GM21528 (cell line): ENCODE data around the gene ALPK3.

Source experiments
- ATAC-seq: cut with Tn5 transposase; IDR thresholded peaks from one replicate; pipeline ENCODE4 v1.9.1; 2021; ENCODE audit warnings: mild to moderate bottlenecking, moderate library complexity; ENCODE audit not compliant: unreplicated experiment, low FRiP score

ALPK3 gene, protein sequence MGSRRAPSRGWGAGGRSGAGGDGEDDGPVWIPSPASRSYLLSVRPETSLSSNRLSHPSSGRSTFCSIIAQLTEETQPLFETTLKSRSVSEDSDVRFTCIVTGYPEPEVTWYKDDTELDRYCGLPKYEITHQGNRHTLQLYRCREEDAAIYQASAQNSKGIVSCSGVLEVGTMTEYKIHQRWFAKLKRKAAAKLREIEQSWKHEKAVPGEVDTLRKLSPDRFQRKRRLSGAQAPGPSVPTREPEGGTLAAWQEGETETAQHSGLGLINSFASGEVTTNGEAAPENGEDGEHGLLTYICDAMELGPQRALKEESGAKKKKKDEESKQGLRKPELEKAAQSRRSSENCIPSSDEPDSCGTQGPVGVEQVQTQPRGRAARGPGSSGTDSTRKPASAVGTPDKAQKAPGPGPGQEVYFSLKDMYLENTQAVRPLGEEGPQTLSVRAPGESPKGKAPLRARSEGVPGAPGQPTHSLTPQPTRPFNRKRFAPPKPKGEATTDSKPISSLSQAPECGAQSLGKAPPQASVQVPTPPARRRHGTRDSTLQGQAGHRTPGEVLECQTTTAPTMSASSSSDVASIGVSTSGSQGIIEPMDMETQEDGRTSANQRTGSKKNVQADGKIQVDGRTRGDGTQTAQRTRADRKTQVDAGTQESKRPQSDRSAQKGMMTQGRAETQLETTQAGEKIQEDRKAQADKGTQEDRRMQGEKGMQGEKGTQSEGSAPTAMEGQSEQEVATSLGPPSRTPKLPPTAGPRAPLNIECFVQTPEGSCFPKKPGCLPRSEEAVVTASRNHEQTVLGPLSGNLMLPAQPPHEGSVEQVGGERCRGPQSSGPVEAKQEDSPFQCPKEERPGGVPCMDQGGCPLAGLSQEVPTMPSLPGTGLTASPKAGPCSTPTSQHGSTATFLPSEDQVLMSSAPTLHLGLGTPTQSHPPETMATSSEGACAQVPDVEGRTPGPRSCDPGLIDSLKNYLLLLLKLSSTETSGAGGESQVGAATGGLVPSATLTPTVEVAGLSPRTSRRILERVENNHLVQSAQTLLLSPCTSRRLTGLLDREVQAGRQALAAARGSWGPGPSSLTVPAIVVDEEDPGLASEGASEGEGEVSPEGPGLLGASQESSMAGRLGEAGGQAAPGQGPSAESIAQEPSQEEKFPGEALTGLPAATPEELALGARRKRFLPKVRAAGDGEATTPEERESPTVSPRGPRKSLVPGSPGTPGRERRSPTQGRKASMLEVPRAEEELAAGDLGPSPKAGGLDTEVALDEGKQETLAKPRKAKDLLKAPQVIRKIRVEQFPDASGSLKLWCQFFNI (N-terminal part only)

GRCh38 chr15:84816694-84817465, at the start of gene ALPK3:
Gene ALPK3 (plus strand): TSS chr15:84817356. CDS start chr15:84817453, 97 bp downstream.
- no peak for ATAC-seq

DNA sequence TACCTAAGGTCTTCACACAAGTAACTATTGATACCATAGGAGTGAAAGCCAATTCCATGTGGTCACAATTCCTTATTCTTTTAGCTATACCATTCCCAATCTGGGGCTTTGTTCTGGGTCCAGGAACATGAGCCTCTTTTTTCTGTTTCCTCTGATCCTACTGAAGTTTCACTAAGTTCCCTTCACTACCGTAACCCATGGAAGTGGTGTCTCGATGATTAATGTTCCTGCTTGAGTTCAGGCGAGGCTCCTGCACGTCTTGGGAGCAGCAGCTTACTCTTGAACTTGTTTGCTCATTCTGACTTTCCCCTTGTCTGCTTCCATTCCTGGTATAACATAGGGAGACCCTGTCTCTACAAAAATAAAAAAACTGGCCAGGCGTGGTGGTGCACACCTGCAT, 45.1 kb upstream of the ALPK3 start:
- no peak for ATAC-seq

GRCh38 chr15:84772467-84772866, 44.7 kb upstream of the ALPK3 start:
- no peak for ATAC-seq

DNA sequence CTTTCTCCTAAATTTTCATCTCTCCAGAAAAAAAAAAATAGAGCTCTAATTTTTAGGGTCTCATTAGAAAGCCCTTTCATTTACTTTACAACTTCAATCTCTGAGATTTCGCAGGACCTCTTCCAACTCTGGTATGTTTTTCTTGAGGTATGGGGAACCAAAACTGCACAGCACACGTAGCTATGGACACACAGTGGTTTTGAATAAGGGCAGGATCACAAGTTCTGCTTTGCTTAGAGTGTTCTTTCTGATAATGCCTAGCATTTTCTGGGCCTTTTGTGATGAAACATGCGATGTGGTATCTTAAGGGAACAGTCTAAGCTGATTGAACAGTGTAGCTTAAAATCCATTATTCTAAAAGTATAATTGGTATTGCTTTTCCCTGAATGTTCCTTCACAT, 43.4 kb upstream of the ALPK3 start:
- no peak for ATAC-seq

DNA sequence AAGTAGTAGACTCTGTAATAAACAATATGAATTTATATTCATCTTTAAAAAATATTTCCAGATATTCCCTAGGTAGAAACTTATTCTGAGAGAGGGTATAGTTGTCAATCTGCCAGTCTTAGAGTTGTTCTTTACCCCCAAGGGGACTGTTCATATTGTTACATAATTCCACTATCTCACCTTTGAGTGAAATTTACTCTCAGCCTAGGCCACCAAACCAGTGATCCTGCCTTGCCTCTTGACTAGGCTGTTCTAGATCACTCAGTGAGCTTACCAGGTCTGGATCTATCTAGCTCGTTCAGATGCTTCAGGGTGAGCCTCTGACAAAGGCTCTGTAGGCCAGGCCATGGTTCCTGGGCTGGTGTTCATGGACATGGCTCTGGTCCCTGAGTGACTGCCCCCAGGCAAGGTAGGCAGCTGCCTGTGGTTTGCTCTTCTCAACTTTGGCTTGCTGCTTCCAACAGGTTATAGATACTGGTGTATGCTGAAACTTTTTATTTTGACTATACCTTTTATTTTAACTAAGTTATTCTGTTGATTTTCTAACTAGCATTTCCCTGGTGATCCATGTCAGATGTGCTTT, 41.2 kb upstream of the ALPK3 start:
- ATAC-seq, result no peak

GRCh38 chr15:84778194-84778593, 39.0 kb upstream of the ALPK3 start:
- ATAC-seq, result no peak

DNA sequence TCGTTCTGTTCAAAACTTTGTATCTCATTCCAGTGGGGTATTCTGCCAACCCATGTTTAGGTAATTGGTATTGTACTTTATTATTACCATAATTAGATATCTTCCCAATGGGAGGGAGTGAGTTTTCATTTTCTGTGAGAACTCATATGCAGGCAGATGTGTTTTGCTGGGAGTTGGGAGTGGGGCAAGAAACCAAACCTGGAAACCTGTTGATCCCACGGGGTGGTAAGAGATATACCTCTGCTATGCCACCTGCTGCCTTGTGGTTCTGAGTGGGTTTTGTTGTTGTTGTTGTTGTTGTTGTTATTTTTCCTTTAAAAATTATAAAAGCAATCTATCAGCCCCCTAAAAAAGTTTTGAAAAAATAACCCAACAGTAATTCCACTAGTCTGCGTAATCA, 36.7 kb upstream of the ALPK3 start:
- no peak for ATAC-seq

- no peak for ATAC-seq
These were observed 35.7 kb upstream of the ALPK3 start for GRCh38 chr15:84781495-84781894.

DNA sequence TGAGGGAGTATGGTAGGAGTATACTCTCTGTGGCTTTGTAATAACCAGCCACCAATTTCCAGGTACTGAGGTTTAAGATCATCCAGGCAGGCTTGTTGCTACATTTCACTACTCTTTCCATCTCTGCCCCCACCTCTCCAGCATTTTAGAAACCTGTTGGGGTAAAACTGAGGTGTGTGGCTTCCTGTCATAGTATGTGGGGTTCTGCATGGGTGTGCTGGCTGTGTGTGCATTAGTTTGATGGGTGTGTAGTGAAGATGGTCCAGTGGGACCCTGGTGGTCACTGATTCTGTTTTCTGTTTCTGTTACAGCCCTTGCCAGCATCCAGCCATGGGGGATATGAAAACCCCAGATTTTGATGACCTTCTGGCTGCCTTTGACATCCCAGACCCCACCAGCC, 34.8 kb upstream of the ALPK3 start:
- ATAC-seq, result no peak

DNA sequence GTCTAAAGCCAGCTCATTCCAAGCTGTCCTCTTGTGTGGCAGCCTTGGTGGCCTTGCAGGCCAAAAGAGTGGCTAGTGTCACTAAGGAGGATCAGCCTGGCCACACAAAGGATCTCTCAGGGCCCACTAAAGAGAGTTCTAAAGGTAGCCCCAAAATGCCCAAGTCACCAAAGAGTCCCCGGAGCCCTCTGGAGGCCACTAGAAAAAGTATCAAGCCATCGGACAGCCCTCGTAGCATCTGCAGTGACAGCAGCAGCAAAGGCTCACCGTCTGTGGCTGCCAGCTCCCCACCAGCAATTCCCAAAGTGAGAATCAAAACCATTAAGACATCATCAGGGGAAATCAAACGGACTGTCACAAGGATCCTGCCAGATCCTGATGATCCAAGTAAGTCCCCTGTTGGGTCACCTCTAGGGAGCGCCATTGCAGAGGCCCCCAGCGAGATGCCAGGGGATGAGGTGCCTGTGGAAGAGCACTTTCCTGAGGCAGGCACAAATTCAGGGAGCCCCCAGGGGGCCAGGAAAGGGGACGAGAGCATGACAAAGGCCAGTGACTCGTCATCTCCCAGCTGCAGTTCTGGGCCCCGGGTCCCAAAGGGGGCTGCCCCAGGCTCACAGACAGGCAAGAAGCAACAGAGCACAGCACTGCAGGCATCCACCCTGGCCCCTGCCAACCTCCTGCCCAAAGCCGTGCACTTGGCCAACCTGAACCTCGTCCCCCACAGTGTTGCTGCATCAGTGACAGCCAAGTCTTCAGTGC, 33.5 kb upstream of the ALPK3 start:
- no peak for ATAC-seq

GRCh38 chr15:84784262-84784661, 32.9 kb upstream of the ALPK3 start:
- no peak for ATAC-seq

GRCh38 chr15:84785053-84785452, 32.1 kb upstream of the ALPK3 start:
- no peak for ATAC-seq

GRCh38 chr15:84788500-84788899, 28.7 kb upstream of the ALPK3 start:
- ATAC-seq, result no peak

DNA sequence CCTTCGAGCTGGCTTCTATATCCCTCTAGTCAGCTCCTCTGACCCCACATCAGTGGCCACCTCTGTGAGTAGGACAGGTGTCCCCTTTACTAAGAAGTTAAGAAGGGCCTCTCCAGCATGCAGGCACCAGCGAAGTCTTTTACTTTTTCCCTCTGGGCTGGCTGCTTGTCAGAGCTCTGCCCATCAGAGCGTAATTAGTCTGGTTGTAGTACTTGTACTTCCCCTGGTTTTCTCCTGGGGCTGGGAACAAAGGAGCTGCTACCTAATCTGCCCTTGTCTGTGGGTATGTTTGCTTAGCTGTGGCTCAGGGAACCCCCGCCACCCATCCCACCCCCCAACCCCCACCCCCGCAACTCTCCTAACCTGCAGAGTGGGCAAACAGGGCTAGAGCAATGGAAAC, 27.4 kb upstream of the ALPK3 start:
- no peak for ATAC-seq

GRCh38 chr15:84790676-84791075, 26.5 kb upstream of the ALPK3 start:
- no peak for ATAC-seq

- no peak for ATAC-seq
These were observed 25.4 kb upstream of the ALPK3 start for GRCh38 chr15:84791763-84792162.

GRCh38 chr15:84793431-84794161, 23.6 kb upstream of the ALPK3 start:
- ATAC-seq, result no peak

GRCh38 chr15:84794162-84794547, 23.0 kb upstream of the ALPK3 start:
- no peak for ATAC-seq
